GM18517 (cell line): ENCODE results near the gene TEPSIN.
A peak's percentile ranks its signal among the peaks of the same experiment; 100 is the strongest.

ENCODE experiments used
- ATAC-seq: cut with Tn5 transposase; IDR thresholded peaks from one replicate; pipeline ENCODE4 v1.9.1; 2021; ENCODE audit warnings: mild to moderate bottlenecking, moderate library complexity; ENCODE audit not compliant: unreplicated experiment

TEPSIN gene, protein sequence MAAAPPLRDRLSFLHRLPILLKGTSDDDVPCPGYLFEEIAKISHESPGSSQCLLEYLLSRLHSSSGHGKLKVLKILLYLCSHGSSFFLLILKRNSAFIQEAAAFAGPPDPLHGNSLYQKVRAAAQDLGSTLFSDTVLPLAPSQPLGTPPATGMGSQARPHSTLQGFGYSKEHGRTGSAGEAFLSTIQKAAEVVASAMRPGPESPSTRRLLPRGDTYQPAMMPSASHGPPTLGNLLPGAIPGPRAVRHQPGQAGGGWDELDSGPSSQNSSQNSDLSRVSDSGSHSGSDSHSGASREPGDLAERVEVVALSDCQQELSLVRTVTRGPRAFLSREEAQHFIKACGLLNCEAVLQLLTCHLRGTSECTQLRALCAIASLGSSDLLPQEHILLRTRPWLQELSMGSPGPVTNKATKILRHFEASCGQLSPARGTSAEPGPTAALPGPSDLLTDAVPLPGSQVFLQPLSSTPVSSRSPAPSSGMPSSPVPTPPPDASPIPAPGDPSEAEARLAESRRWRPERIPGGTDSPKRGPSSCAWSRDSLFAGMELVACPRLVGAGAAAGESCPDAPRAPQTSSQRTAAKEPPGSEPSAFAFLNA

DNA sequence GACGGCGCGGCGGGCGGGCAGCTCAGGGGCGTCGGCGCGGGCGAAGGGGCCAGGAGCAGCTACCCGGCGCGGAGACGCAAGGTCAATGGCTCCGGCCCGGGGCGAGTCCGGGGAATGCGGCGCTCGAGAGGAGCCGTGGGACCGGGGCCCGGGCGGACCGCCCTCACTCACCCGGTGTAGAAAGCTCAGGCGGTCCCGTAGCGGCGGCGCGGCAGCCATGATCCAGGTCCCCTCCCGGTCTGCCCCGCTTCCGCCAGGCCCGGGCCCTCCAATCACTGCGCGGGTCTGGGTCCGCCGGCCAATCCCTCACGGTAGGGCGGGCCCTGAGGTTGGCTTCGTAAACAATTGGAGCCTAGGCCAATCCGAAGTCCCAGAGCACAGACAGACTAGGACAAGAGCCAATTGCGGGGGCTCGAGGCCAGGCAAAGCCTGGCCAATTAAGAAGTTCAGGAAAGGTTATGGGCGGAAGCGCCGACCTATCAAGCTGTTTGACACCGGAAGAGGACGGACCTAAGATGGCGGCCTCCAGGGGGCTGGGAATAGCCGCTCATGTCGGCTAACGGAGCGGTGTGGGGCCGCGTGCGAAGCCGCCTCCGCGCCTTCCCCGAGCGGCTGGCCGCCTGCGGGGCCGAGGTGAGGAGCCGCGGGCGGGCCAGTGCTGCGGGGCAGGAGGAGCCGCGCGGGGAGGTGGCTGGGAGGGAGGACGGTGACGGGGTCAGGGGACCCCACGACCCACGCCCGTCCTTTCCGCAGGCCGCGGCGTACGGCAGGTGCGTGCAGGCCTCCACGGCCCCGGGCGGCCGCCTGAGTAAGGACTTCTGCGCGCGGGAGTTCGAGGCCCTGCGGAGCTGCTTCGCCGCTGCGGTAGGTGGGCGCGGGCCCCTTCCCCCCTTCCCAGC is at the start of gene TEPSIN, which contains the start of gene NDUFAF8:
Gene TEPSIN, minus strand, starts transcription at position 241 of the 899 bp plus-strand sequence. Its CDS starts 22 bp downstream, at position 219.
Gene NDUFAF8, plus strand, starts transcription at position 504 of the 899 bp plus-strand sequence. Its CDS starts 46 bp downstream, at position 550.
- ATAC-seq: peak; percentile 93

DNA sequence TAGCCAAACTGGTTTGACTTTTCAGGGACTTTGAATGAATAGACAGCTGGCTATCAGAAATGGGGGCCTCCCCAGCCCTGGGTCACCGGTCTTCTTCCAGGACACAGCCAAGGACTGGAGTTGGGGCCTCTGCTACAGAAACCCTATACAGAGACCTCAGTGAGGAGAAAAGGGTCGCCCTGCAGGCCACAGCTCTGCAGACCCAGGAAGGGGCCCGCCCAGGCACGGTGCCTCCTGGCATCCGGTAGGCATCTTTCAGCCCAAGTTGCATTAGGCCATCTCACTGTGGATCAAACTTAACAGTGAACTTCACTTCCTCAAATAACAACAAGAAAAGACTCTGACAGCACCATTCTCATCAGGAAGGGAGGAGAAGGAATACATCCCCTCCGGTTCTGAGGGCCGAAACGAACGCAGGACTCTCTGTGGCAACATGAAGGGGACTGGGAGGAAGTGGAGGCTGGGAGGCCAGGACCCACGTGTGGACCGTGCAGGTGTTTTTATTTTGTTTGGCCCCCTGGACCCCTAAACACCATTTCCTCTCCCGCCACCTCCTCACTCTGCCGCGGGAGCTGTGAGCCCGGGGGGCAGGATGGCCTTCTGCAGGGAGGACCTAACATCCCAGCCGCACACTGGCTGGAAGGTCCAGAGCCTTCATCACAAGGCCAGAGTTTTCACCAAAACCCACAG is 49.0 kb upstream of the TEPSIN start:
- no peak for ATAC-seq

- ATAC-seq: no peak
Measured at GRCh38 chr17:81287152-81287551, 48.3 kb upstream of the TEPSIN start.

DNA sequence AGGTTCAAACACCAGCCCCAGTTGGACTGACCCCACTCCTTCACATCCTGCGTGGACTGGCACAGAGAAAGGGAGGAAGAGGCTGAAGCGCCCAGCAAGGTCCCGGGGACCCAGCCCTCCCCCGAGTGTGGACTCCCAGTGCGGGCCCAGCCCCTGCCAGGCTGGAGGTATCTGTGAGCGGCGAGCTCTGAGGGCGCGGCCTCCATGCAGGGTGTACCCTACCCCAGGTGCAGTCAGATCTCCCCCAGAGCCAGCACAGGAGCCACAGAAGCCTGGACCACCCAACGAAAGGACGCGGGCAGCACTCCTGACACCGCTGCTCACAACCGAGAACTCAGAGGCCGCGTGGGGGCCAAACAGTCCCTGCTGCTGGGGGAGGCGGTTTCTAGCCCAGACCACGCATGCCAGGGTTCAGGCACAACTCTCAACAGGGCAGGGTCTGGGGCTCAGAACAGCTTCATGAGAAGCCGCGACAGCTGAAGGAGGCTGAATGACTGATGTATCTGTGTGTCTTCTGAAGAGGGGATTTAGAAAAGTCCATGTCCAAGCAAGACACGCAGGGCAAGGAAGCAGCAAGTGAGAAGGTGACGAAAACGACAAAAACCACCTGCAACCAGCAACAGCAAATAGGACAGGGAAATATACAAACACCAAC is 47.8 kb upstream of the TEPSIN start:
- ATAC-seq: no peak

DNA sequence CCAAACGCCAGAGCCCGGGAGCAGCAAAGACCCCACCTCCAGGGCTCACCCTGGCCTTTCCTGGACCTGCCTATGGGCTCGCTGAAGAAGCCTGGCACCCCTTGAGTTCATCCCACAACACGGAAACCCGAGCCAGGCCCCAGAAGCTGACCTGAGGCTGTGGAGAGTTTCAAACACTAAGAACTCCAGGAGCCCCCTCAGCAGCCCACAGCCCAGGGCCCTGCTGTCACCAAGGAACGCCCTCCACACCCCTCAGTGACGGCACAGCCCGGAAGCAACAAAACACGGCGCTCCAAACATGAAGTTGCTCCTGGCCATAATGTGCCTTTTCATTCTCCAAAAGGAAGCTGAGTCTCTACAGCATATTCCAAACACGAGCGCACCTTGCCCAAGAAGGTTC is 47.0 kb upstream of the TEPSIN start:
- no peak for ATAC-seq

- ATAC-seq: no peak
Measured at GRCh38 chr17:81285179-81285878, 46.5 kb upstream of the TEPSIN start.

- ATAC-seq: no peak
Measured at GRCh38 chr17:81282876-81283275, 44.0 kb upstream of the TEPSIN start.

DNA sequence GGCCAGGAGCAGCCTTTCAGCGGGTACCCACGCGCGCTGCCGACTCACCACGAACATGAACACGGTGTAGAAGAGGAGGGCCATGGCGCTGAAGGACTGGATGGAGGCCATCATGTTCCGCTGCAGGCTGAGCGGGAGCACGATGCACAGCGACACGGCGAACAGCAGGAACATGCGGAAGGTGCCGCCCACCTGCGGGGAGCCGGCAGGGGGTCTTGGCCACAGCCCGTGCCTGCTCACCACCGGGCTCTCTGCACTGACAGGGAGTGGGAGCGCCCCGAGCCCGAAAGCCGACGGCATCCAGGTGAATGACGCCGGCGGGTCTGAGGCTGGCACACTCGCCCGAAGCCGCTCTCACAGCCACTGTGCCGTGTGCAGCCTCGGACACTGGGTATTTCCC is 43.3 kb upstream of the TEPSIN start:
- no peak for ATAC-seq

- ATAC-seq: no peak
Measured at GRCh38 chr17:81280571-81280970, 41.7 kb upstream of the TEPSIN start.

DNA sequence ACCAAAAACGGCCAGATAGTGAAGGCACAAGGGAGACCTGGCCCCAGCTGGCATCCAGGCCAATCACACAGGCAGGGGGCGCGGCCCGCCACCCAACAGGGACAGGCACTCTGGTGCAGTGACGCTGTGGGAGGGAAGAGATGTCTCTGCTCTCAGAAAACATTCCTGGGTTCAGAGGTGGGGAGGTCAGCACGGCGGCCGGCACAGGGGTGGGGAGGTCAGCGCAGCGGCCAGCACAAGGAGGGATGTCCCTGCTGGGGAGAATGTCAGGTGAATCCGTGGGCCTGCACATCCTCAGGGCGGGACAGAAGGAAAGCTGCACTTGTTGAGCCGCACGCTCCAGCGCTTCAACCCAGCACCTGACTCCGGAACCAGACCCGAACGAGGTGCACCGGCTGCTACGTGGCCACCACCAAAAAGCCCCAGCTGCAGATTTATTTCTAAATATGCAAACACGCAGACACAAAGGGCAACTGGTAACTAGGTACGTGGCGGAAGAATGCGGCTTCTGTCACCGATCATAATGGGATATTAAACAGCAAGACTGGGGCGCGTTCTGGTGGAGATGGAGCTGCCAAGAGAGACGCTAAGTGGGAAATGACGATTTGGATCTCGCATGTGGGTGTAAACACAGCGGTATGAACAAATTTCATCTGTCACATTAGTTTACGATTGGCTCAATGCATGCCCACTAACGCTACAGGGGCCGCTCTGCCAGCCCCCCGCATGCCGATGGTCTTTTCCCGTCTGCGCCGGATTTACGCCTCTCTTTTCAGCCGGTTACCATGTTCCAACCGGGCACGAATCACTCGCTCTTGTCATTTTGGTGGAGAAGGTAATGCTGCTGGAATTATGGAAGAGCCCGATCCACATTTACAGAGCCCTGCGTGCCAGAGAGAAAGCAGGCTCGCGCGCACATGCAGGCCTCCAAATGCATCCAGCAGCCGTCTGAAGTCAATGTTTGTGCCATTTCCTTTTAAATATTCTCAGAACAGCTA is 40.7 kb upstream of the TEPSIN start:
- ATAC-seq: no peak

- ATAC-seq: no peak
Measured at GRCh38 chr17:81278831-81279230, 40.0 kb upstream of the TEPSIN start.

DNA sequence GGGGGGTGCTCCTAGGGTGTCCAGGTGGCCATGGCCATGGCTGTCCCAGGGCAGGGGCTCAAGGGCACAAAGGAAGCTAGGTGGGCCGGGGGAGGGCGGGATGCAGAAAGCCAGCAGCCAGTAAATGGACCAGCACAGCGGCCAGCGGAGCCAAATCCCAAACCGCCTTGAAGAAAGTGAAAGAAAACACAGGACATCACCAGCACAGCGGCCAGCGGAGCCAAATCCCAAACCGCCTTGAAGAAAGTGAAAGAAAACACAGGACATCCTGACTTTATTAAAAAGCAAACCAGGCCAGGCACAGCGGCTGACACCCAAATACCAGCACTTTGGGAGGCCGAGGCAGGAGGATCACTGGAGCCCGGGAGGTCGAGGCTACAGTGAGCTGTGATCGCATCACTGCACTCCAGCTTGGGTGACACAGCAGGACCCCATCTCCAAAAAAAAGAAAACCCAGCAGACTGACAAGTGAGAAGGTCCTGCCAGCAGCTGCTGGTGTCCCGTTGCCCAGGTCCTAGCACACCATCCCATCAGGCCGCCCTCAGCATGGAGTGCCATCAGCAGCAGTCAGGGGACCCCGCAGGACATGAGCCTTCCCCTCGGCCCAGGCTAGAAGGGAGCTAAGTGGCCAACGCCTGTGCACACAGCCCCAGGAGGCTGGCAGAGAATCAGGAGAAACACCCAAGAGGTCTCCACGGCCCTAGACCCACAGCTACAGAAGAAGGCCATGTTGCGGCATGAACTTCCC is 39.3 kb upstream of the TEPSIN start:
- ATAC-seq: no peak

GRCh38 chr17:81277421-81277820 is 38.6 kb upstream of the TEPSIN start:
- no peak for ATAC-seq

- ATAC-seq: no peak
Measured at GRCh38 chr17:81276781-81277180, 37.9 kb upstream of the TEPSIN start.

- ATAC-seq: no peak
Measured at GRCh38 chr17:81274471-81274855, 35.6 kb upstream of the TEPSIN start.

DNA sequence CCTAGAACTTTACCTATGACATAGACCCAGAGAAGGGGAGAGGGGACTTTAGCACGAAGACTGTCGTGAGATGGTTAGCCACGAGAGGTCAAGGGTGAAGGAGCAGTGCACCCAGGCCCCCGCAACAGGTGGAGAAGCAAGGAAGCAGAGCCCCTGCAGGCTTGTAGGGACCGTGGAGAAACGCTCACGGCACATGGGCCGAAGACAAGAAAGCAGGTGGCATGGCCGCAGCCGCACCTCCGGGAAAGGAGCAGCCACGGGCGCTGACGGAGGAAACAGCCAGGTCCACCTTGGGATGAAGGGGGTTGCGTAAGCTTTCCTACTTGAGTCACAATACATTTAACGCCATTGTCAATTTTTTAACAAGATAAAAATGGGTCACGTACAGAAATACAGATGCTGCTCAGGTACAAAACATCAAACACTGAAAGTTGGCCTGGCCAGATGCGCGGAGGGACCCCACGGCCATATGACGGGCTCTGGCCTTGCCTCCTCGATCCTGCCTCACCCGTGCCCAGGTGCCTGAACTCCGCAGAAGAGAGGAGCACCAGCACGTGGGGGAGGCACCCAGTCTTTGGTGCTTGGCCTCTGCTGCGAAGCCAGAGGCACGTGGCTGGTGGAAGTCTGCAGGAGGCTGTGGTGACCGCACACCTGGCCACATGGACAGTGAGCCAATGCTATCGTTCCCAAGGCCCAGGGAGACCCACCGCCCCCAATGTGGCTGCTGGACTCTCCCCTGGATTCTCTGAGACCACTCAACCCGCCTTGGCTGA is 35.0 kb upstream of the TEPSIN start:
- no peak for ATAC-seq

- ATAC-seq: no peak
Measured at GRCh38 chr17:81272616-81273015, 33.8 kb upstream of the TEPSIN start.
